ENCODE results near the gene DTX1. TPM values are rescaled to one million over a fixed set of nuclear protein-coding genes. Genes with fewer than 3 reads are reported as not detected.

The DTX1 gene
- total RNA-seq, 2 experiments from 2014 or later, result 11.0 to 12.4 TPM

- Mint-ChIP-seq H3K27me3 (no peaks in the 10 kb centered on the region), H3K9me3 (no peaks in the 10 kb centered on the region), H3K4me3 (peak overlapping the region; percentile 64), H3K36me3 (no peaks in the 10 kb centered on the region), H3K27ac (no peak overlapping the region), H3K4me1 (ENCODE audit: low read depth) (peaks cover 20% of the 10 kb centered on the region)
- intact Hi-C loops (cut with micrococcal nuclease), result loop anchor here (2.0 kb wide), 2 partner anchors 13 to 41 kb away; no protein-coding TSS in a partner anchor
- CTCF ChIA-PET, result interaction anchor here (0.9 to 1.7 kb wide), 5 partner anchors 10 to 116 kb away, joined by 3 to 4 read pairs (median 3); no protein-coding TSS in a partner anchor
- no peak for DNase-seq
- POLR2A ChIA-PET, result no interaction called here
These were observed 1.3 kb downstream of the DTX1 start for GRCh38 chr12:113057565-113058485.

- ChIA-PET POLR2A (interaction anchor here (1.1 kb wide), 1 partner anchor 126 kb away, joined by 3 read pairs; no protein-coding TSS in a partner anchor), CTCF (interaction anchor here (0.9 to 1.7 kb wide), 3 partner anchors 39 to 116 kb away, joined by 3 to 4 read pairs (median 4); no protein-coding TSS in a partner anchor)
- H3K27me3 Mint-ChIP-seq, result no peaks in the 10 kb centered on the region
- no peaks in the 10 kb centered on the region for H3K9me3 Mint-ChIP-seq
- H3K4me1 Mint-ChIP-seq (ENCODE audit: low read depth), result peaks cover 20% of the 10 kb centered on the region
- no peak overlapping the region for H3K27ac Mint-ChIP-seq
- no peak for DNase-seq
- H3K36me3 Mint-ChIP-seq, result no peaks in the 10 kb centered on the region
- H3K4me3 Mint-ChIP-seq, result peak overlapping the region; percentile 30
- intact Hi-C loops (cut with micrococcal nuclease), result loop anchor here (2.0 kb wide), 1 partner anchor 40 kb away; no protein-coding TSS in a partner anchor
These were observed 2.0 kb downstream of the DTX1 start for GRCh38 chr12:113058553-113058952.

- intact Hi-C loops (cut with micrococcal nuclease), result loop anchor here (2.0 kb wide), 1 partner anchor 40 kb away; no protein-coding TSS in a partner anchor
- POLR2A ChIA-PET, result interaction anchor here (0.7 to 1.1 kb wide), 2 partner anchors 11 to 125 kb away, joined by 3 read pairs; no protein-coding TSS in a partner anchor
- Mint-ChIP-seq H3K36me3 (no peaks in the 10 kb centered on the region), H3K4me1 (ENCODE audit: low read depth) (peaks cover 20% of the 10 kb centered on the region), H3K4me3 (no peak overlapping the region), H3K9me3 (no peaks in the 10 kb centered on the region), H3K27me3 (no peaks in the 10 kb centered on the region), H3K27ac (no peak overlapping the region)
- CTCF ChIA-PET, result interaction anchor here (0.7 to 1.7 kb wide), 3 partner anchors 39 to 115 kb away, joined by 3 to 4 read pairs (median 4); no protein-coding TSS in a partner anchor
- peak; percentile 44 for DNase-seq
These were observed 2.6 kb downstream of the DTX1 start for GRCh38 chr12:113059071-113059595.

GRCh38 chr12:113060336-113060960 is 3.9 kb downstream of the DTX1 start:
- Mint-ChIP-seq H3K9me3 (no peaks in the 10 kb centered on the region), H3K27ac (no peak overlapping the region), H3K4me3 (no peak overlapping the region), H3K4me1 (ENCODE audit: low read depth) (peaks cover 23% of the 10 kb centered on the region), H3K36me3 (no peaks in the 10 kb centered on the region), H3K27me3 (no peaks in the 10 kb centered on the region)
- intact Hi-C loops (cut with micrococcal nuclease), result no loop called here
- DNase-seq, result no peak
- CTCF ChIA-PET, result interaction anchor here (1.1 kb wide), 1 partner anchor 66 kb away, joined by 3 read pairs; no protein-coding TSS in a partner anchor
- POLR2A ChIA-PET, result no interaction called here

GRCh38 chr12:113061061-113061694 is 4.6 kb downstream of the DTX1 start:
- no peaks in the 10 kb centered on the region for H3K27me3 Mint-ChIP-seq
- H3K9me3 Mint-ChIP-seq, result no peaks in the 10 kb centered on the region
- no peak overlapping the region for H3K4me3 Mint-ChIP-seq
- intact Hi-C loops (cut with micrococcal nuclease), result no loop called here
- H3K27ac Mint-ChIP-seq, result no peak overlapping the region
- POLR2A ChIA-PET, result no interaction called here
- CTCF ChIA-PET, result interaction anchor here (1.1 kb wide), 1 partner anchor 67 kb away, joined by 3 read pairs; no protein-coding TSS in a partner anchor
- no peak for DNase-seq
- no peaks in the 10 kb centered on the region for H3K36me3 Mint-ChIP-seq
- H3K4me1 Mint-ChIP-seq (ENCODE audit: low read depth), result peaks cover 21% of the 10 kb centered on the region

GRCh38 chr12:113062502-113063395 is 6.2 kb downstream of the DTX1 start:
- no peak overlapping the region for H3K27ac Mint-ChIP-seq
- H3K27me3 Mint-ChIP-seq, result no peaks in the 10 kb centered on the region
- ChIA-PET POLR2A (interaction anchor here (0.9 to 1.6 kb wide), 2 partner anchors 9 to 17 kb away, joined by 3 read pairs; no protein-coding TSS in a partner anchor), CTCF (interaction anchor here (0.9 to 2.9 kb wide), 4 partner anchors 14 to 112 kb away, joined by 3 to 15 read pairs (median 6); no protein-coding TSS in a partner anchor)
- intact Hi-C loops (cut with micrococcal nuclease), result no loop called here
- no peaks in the 10 kb centered on the region for H3K36me3 Mint-ChIP-seq
- H3K4me3 Mint-ChIP-seq, result no peak overlapping the region
- H3K9me3 Mint-ChIP-seq, result no peaks in the 10 kb centered on the region
- DNase-seq, result no peak
- H3K4me1 Mint-ChIP-seq (ENCODE audit: low read depth), result peaks cover 25% of the 10 kb centered on the region

GRCh38 chr12:113063396-113064350 is 7.1 kb downstream of the DTX1 start:
- H3K27me3 Mint-ChIP-seq, result no peaks in the 10 kb centered on the region
- intact Hi-C loops (cut with micrococcal nuclease), result no loop called here
- DNase-seq, result no peak
- H3K9me3 Mint-ChIP-seq, result no peaks in the 10 kb centered on the region
- CTCF ChIA-PET, result interaction anchor here (0.9 to 2.9 kb wide), 3 partner anchors 15 to 89 kb away, joined by 4 to 15 read pairs (median 7); no protein-coding TSS in a partner anchor
- no peaks in the 10 kb centered on the region for H3K36me3 Mint-ChIP-seq
- no peak overlapping the region for H3K27ac Mint-ChIP-seq
- H3K4me3 Mint-ChIP-seq, result no peak overlapping the region
- peaks cover 23% of the 10 kb centered on the region for H3K4me1 Mint-ChIP-seq (ENCODE audit: low read depth)
- POLR2A ChIA-PET, result interaction anchor here (1.6 kb wide), 1 partner anchor 16 kb away, joined by 3 read pairs; no protein-coding TSS in a partner anchor

GRCh38 chr12:113064395-113065125 is 8.0 kb downstream of the DTX1 start:
- no peaks in the 10 kb centered on the region for H3K27me3 Mint-ChIP-seq
- no peak overlapping the region for H3K4me3 Mint-ChIP-seq
- CTCF ChIA-PET, result interaction anchor here (2.9 kb wide), 1 partner anchor 16 kb away, joined by 15 read pairs; no protein-coding TSS in a partner anchor
- intact Hi-C loops (cut with micrococcal nuclease), result no loop called here
- peaks cover 27% of the 10 kb centered on the region for H3K4me1 Mint-ChIP-seq (ENCODE audit: low read depth)
- DNase-seq, result no peak
- POLR2A ChIA-PET, result no interaction called here
- no peaks in the 10 kb centered on the region for H3K9me3 Mint-ChIP-seq
- H3K36me3 Mint-ChIP-seq, result no peaks in the 10 kb centered on the region
- H3K27ac Mint-ChIP-seq, result no peak overlapping the region

GRCh38 chr12:113065126-113066007 is 8.8 kb downstream of the DTX1 start:
- no peak for DNase-seq
- Mint-ChIP-seq H3K9me3 (no peaks in the 10 kb centered on the region), H3K4me3 (no peak overlapping the region), H3K4me1 (ENCODE audit: low read depth) (peaks cover 34% of the 10 kb centered on the region), H3K27me3 (no peaks in the 10 kb centered on the region), H3K36me3 (no peaks in the 10 kb centered on the region), H3K27ac (no peak overlapping the region)
- CTCF ChIA-PET, result no interaction called here
- POLR2A ChIA-PET, result interaction anchor here (1.2 kb wide), 1 partner anchor 10 kb away, joined by 4 read pairs; no protein-coding TSS in a partner anchor
- intact Hi-C loops (cut with micrococcal nuclease), result no loop called here
